Epithelial cell of proximal tubule (primary cell): Measurements from ENCODE around the gene CFTR. TPM values are rescaled to one million over a fixed set of nuclear protein-coding genes. Genes with fewer than 3 reads are reported as not detected.

Experiments used
- DNase-seq: peaks from one replicate; pipeline ENCODE4 v3.0.0-alpha.2; 2011; ENCODE audit warnings: low read depth
- H3K4me3 ChIP-seq: 2 replicates; pipeline ENCODE4 v1.5.1; 2011; ENCODE audit warnings: low read depth, mild to moderate bottlenecking, low read length
- total RNA-seq: library from RNA; depleted of rRNA; stranded (reverse); fragments of >200 nt; gene quantifications from 2 replicates; pipeline ENCODE4 v1.2.3, GENCODE V29; 2015
- TF ChIP-seq, protein P1 (sequence below): conservative IDR thresholded peaks from 2 replicates; pipeline ENCODE4 v1.5.1; 2012; ENCODE audit warnings: low read depth, mild to moderate bottlenecking, low read length

The CFTR gene
- total RNA-seq, 1 donor from 2014 or later = 0.98 TPM

DNA sequence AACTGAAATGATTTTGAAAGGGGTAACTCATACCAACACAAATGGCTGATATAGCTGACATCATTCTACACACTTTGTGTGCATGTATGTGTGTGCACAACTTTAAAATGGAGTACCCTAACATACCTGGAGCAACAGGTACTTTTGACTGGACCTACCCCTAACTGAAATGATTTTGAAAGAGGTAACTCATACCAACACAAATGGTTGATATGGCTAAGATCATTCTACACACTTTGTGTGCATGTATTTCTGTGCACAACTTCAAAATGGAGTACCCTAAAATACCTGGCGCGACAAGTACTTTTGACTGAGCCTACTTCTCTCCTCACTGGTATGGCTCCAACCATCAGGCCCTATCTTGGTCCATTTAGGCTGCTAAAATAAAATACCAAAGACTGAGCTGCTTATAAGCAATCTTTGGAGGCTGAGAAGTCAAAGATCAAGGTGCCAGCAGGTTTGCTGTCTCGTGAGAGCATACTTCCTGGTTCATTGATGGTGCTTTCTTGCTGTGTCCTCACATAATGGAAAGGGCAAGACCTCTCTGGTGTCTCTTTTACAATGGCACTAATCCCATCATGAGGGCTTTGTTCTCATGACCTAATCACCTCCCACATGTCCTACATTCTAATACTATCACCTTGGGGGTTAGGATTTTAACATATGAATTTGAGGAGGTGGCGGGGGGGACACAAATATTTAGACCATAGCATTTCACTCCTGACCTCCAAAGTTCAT lies 173.3 kb downstream of the CFTR start:
- no peak for DNase-seq
- TF ChIP-seq, protein P1, sequence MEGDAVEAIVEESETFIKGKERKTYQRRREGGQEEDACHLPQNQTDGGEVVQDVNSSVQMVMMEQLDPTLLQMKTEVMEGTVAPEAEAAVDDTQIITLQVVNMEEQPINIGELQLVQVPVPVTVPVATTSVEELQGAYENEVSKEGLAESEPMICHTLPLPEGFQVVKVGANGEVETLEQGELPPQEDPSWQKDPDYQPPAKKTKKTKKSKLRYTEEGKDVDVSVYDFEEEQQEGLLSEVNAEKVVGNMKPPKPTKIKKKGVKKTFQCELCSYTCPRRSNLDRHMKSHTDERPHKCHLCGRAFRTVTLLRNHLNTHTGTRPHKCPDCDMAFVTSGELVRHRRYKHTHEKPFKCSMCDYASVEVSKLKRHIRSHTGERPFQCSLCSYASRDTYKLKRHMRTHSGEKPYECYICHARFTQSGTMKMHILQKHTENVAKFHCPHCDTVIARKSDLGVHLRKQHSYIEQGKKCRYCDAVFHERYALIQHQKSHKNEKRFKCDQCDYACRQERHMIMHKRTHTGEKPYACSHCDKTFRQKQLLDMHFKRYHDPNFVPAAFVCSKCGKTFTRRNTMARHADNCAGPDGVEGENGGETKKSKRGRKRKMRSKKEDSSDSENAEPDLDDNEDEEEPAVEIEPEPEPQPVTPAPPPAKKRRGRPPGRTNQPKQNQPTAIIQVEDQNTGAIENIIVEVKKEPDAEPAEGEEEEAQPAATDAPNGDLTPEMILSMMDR = no peak
- H3K4me3 ChIP-seq = no peak overlapping the region

DNA sequence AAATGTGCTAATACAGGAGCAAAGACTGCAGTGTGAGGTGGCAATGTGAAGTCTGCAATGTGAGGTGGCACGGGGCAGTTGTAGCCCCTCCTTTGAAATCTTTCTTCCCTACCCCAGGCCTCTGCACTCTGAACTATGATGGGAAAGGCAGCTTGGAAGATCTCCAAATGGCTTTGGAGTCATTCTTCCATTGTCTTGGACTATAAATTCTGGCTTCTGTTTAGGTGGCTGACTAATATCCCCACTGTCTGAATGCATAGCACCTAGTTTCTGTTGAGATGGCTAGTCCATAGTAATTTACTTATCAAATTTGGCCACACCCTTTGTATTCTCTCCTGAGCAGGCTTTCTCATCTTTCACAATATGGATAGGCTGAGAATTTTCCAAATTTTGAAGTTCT lies 175.0 kb downstream of the CFTR start:
- no peak overlapping the region for H3K4me3 ChIP-seq
- TF ChIP-seq, protein P1 = no peak
- DNase-seq = no peak

DNA sequence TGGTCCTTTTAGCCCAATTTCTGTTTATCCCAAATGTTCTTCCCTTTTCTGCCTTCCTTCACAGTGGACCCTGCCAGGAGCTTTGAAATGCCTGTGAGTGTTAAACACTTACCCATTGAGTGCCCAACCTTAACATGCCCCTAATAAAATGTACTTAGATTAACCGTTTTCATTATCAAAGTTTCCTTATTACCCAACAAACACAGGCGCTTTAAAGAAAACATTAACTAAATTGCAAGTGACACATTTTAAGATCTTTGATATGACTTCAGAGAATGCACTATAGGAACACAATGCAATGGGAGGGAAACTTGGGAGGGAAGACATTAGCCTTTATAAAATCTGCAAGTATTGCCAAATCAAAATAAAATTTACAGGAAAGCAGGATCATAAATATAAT lies 177.0 kb downstream of the CFTR start:
- H3K4me3 ChIP-seq = no peak overlapping the region
- TF ChIP-seq, protein P1 = no peak
- DNase-seq = no peak

DNA sequence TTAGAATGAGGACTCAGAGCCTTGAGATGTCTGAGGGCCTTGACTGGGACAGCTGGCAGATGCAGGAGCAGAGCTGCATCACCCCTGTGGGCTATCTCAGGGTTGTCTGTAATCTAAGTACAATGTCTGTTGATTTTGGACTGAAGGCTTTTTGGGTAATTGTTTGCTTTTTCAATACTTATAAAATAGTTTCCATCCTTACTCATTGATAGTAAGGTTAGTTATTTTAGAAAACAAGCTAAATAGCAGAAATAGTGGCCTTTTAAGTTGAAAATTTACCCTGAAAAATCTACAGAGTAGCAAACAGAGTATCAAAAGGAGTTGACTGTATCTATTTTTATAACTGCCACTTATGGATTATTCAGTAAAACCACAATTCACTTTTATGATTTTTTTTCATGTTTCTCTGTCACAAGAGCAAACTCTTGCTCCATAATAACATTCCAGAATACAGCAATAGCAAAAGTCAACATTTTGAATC lies 179.7 kb downstream of the CFTR start:
- TF ChIP-seq, protein P1 = no peak
- no peak for DNase-seq
- no peak overlapping the region for H3K4me3 ChIP-seq

GRCh38 chr7:117661328-117661727 lies 181.5 kb downstream of the CFTR start:
- no peak overlapping the region for H3K4me3 ChIP-seq
- no peak for DNase-seq
- TF ChIP-seq, protein P1 = no peak

- no peak overlapping the region for H3K4me3 ChIP-seq
- TF ChIP-seq, protein P1 = no peak
- no peak for DNase-seq
These were observed 184.2 kb downstream of the CFTR start for GRCh38 chr7:117664047-117664446.

- TF ChIP-seq, protein P1 = no peak
- DNase-seq = no peak
- H3K4me3 ChIP-seq = no peak overlapping the region
These were observed 185.5 kb downstream of the CFTR start for GRCh38 chr7:117665368-117665767.
